Prostate gland (tissue), 2 donors: ENCODE measurements around the gene RTN1.

Experiments used
- POLR2A ChIP-seq: fragments of 450-650 bp; IDR thresholded peaks from one replicate; pipeline ENCODE4 v1.6.1; 2016; ENCODE audit warnings: antibody characterized with exemption, mild to moderate bottlenecking
- POLR2AphosphoS5 ChIP-seq: sonication (generic); formaldehyde crosslinking; IDR thresholded peaks from one replicate; pipeline ENCODE4 v1.6.1; 2017; ENCODE audit warnings: antibody characterized with exemption
- TF ChIP-seq, protein P1 (sequence below), 4 experiments: fragments of 200-600 bp in 2 of 4; fragments of 450-650 bp in 2 of 4; sonication (generic) in 2 of 4; IDR thresholded peaks; 1 replicate in 3 of 4; 2 replicates in 1 of 4; pipeline ENCODE4 v1.5.1; 2016 to 2019; ENCODE audit warnings: antibody characterized with exemption in 4 of 4, mild to moderate bottlenecking in 2 of 4, moderate library complexity in 2 of 4

DNA sequence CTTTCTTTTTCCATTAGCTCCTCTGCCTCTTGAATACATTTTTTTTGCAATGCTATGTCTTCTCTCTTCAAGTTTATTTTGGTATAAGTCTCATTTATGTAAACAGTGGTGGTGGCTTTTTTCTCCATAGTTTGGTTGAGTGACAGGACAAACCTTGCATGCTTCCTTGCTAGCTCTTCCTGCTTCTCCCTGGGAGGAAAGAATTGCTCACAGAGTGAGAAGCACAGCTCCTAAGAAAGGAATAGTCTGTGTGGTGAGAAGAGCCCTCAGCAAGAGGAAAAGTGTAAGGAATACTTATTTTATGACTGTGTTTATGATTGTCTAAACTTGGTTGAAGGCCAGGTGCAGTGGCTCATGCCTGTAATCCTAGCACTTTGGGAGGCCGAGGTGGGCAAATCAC, 305.5 kb downstream of the RTN1 start:
- TF ChIP-seq, protein P1, sequence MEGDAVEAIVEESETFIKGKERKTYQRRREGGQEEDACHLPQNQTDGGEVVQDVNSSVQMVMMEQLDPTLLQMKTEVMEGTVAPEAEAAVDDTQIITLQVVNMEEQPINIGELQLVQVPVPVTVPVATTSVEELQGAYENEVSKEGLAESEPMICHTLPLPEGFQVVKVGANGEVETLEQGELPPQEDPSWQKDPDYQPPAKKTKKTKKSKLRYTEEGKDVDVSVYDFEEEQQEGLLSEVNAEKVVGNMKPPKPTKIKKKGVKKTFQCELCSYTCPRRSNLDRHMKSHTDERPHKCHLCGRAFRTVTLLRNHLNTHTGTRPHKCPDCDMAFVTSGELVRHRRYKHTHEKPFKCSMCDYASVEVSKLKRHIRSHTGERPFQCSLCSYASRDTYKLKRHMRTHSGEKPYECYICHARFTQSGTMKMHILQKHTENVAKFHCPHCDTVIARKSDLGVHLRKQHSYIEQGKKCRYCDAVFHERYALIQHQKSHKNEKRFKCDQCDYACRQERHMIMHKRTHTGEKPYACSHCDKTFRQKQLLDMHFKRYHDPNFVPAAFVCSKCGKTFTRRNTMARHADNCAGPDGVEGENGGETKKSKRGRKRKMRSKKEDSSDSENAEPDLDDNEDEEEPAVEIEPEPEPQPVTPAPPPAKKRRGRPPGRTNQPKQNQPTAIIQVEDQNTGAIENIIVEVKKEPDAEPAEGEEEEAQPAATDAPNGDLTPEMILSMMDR (IDR thresholded peaks at IDR 0.05), result no peak
- no peak for TF ChIP-seq POLR2AphosphoS5
- TF ChIP-seq POLR2A, result no peak
